G401.6 (cell line): ENCODE measurements around the gene FASN.
"Not testable (repeated sequence)": the region's sequence is repeated elsewhere in the genome, so short reads cannot be mapped to it uniquely, and the experiment has no call there.

Source experiments
- FAIRE-seq: peaks from 2 replicates; lab custom pipeline; 2012; peaks lifted over from hg19 to GRCh38; lab: Jason Lieb, UNC

Gene FASN

DNA sequence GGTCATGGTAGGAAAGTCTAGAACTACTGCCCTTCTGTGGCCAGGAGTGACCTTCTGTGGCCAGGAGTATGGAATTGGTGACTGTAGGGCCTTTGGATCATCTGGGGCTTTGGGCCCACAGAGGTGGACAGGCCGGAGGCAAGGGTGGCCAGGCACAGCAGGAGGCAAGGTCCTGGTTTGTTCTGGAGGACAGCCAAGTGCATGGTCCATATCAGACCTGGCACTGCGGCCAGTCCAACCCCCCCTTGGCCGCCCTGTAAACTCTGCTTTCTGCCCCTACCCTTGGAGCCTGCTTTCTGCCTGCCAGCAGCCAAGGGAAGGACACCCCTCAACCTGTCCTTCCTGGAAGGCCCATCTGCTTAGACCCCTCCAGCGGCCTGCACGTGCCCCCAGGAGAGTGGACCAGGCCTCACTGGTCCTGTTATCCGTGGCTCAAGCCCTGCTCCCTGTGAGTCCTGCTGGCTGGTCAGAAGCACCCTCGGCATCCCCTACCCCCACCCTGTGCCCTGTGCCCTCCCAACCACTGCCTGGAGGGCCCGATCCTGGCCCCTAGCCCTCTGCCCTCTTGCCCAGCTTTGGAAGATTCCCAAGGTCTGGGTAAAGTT is 58.2 kb downstream of the FASN start:
- FAIRE-seq, result no peak

DNA sequence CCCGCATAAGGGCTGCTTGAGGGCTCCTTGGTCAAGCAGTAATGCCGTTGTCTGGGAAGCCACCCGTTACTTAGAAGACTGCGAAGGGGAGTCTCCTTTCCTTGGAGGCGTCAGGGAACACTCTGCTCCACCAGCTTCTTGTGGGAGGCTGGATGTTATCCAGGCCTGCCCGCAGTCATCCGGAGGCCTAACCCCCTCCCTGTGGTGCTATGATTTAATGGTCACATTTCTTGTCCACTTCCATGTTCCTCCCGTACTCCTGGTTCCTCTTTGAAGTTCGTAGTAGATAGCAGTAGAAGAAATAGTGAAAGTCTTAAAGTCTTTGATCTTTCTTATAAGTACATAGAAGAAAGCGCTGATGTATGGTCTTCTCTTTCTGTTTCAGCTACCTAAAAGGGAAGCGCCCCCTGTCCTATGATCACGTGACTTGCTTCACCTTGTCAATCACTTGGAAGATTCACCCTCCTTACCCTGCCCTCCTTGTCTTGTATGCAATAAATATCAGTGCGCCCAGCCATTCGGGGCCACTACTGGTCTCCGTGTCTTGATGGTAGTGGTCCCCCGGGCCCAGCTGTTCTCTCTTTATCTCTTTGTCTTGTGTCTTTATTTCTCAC is 59.1 kb downstream of the FASN start:
- not testable (repeated sequence) for FAIRE-seq

DNA sequence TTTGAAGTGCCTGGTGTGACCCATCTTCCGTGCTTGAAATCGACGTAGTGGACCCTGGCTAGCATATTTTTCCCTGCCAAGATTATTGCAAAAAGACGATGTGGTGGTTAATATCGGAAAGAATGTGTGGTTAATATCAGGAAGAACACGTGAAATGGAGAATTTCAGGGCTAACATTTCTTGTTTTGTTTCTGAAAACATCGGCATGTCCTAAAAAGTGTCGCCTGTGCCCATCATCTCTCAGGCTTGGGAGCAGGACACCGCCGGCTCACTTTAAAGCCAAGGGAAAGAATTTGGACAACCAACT is 60.2 kb downstream of the FASN start:
- FAIRE-seq, result no peak

DNA sequence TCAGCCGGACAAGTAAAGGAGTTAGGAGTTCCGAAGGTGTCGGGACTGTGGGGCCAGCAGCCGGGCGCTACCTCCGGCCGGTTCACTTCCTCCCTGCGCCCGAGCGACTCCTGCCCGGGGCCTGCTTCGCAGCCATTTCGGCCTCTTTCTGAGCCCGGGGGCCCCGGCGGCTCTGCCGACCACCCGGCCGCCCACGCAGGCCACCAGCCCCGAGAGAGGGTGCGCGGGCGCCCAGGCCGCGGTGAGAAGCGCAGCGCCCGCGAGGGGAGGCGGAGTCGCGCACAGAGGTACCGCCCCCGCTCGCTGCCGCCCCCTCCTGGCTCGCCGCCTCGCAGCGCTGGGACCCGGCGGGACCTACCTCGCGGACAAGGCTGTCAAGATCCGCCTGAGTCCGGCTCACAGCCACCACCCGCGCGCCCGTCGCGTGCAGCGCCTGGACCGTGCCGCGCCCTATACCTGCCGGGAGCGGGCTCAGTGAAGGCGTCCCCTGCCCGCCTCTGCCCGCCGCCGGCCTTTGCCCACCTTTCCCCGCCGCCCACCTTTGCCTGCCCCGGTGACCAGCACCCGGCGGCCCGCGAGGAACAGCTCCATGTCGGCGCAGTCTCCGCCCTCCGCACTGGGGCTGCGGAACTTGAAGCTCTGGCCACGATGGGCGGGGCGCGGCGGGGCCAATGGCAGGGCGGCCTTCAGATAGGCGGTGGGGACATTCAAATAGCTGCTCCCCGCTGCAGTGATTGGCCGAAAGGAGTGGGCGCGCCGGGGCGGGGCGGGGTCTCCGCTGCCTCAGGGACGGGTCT is 60.7 kb downstream of the FASN start, which contains the start of gene DCXR:
Gene DCXR, minus strand, starts transcription at position 606 of the 797 bp plus-strand sequence. Its CDS starts 15 bp downstream, at position 591.
- peak; percentile 95 for FAIRE-seq

DNA sequence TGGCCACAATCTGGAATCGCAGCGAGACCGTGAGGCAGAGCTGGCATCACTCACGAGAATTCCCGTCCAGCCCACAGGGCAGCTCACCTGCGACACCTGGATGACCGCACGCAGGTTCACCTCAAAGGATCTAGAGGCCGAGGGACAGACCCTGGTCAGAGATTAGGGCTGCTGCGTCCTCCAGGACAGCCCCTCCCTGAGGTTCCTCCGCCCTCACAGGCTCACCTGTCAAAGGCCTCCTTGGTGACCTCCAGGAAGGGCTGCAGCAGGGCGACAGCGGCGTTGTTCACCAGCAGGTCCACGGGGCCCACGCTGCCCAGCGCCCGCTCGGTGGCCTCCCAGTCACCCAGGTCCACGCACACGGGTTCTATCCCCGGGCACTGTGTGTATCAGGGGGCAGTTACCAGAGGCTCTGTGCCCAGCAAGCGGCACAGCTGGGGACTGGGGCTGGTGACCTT is 61.4 kb downstream of the FASN start:
- no peak for FAIRE-seq

DNA sequence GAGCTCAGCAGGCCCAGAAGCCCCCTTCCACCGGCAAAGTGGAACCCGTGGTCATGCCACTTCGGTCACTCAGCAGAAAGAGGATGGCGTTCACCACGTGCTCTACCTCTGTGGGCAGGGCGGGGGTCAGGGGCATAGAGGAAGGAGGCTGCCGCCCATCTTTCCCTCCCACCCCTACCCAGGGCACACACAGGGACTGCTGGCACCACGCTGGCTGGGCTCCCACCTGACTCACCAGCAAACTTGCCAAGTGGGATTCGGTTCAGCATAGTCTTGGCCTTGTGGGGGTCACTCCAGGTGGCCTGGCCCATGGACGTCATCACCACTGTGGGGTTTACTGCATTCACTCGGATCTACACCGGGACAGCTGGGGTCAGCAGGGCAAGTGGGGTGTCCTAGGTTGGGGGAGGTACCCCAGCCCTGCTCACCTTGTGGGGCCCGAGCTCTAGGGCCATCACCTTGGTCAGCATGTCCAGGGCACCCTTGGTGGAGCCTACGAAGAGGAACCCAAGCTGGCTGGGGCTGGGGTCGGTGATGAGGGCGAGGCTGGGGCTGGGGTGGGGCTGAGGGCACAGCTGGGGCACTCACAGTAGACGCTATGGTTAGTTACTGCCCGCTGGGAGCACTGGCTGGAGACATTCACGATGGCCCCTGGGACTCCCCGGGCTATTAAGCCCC is 61.9 kb downstream of the FASN start:
- no peak for FAIRE-seq

DNA sequence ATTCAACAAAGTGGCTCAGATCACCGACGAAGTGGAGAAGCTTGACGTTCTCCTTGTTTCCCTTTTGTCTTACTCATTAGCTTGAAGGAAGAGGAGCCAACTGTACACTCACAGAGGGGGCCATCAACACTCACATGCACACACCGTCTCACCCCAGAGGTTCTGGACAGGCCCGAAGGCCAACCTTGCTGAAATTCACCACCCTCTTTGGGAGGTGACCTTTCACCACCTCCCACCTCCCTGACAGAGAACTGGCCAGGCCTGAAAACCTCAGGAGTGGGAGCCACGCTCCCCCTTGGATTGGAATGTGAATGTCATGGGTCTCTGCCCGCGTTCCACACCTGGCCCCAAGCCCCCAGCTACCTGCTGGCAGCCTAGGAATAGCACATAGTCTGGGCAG is 62.5 kb downstream of the FASN start:
- no peak for FAIRE-seq

GRCh38 chr17:82034371-82035011 is 63.5 kb downstream of the FASN start:
- FAIRE-seq, result no peak

GRCh38 chr17:82033359-82034085 is 64.5 kb downstream of the FASN start:
- FAIRE-seq, result no peak

GRCh38 chr17:82031885-82032627 is 66.0 kb downstream of the FASN start:
- FAIRE-seq, result no peak

- no peak for FAIRE-seq
Observed at GRCh38 chr17:82031303-82031884, 66.6 kb downstream of the FASN start, which contains the start of gene RAC3. Gene RAC3 (plus strand): TSS chr17:82031678. CDS start chr17:82031762, 84 bp downstream.

- no peak for FAIRE-seq
Observed at GRCh38 chr17:82030470-82031302, 67.3 kb downstream of the FASN start.

DNA sequence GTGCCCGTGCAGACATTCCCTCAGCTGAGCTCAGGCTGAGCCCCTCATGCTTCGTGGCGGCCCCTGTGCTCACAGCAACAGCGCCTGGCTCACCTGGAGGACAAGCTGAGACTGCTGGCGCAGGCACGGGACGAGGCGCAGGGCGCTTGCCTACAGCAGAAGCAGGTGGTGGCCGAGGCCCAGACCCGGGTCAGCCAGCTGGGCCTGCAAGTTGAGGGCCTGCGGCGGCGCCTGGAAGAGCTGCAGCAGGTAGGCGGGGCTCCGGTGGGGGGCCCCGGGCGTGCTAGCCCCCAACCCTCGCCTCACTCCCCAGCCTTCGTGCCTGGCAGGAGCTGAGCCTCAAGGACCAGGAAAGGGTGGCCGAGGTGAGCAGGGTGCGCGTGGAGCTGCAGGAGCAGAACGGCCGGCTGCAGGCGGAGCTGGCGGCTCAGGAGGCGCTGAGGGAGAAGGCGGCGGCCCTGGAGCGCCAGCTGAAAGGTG is 68.0 kb downstream of the FASN start:
- no peak for FAIRE-seq

- FAIRE-seq, result no peak
Observed at GRCh38 chr17:82029391-82029790, 68.6 kb downstream of the FASN start.

- FAIRE-seq, result no peak
Observed at GRCh38 chr17:82028966-82029365, 69.1 kb downstream of the FASN start.
